Measurements from ENCODE around the gene EIF4E2. TPM values are rescaled to one million over a fixed set of nuclear protein-coding genes. Genes with fewer than 3 reads are reported as not detected.

The EIF4E2 gene
- total and polyA plus RNA-seq, 2 experiments from 2014 or later: 76.9 to 122 TPM

GRCh38 chr2:232502511-232502910 lies 48.0 kb upstream of the EIF4E2 start:
- Histone ChIP-seq H3K79me2 (no peaks in the 10 kb centered on the region), H3K4me3 (no peak overlapping the region), H3K9me3 (ENCODE audit: low read depth) (no peaks in the 10 kb centered on the region), H3K36me3 (replicated peaks; ENCODE audit: insufficient read depth, low read depth) (no peaks in the 10 kb centered on the region), H3K27me3 (peaks cover 55% of the 10 kb centered on the region), H3K27ac (no peak overlapping the region), H2AFZ (no peak overlapping the region), H3K4me1 (ENCODE audit: insufficient read depth) (peaks cover 18% of the 10 kb centered on the region), H3K4me2 (peak overlapping the region; percentile 97), H3K9me2 (replicated peaks; ENCODE audit: insufficient read depth) (no peaks in the 10 kb centered on the region), H4K20me1 (ENCODE audit: insufficient read depth, poor library complexity, severe bottlenecking) (no peaks in the 10 kb centered on the region)
- no peak for TF ChIP-seq CTCF (IDR thresholded peaks at IDR 0.05; ENCODE audit: poor library complexity)
- TF ChIP-seq EZH2phosphoT487 (IDR thresholded peaks at IDR 0.05; ENCODE audit: low read depth, severe bottlenecking, unreplicated experiment): no peak
- no peak for TF ChIP-seq EZH2 (IDR thresholded peaks at IDR 0.05; ENCODE audit: borderline replicate concordance)
- DNase-seq (ENCODE audit: low spot score): no peak
- WGBS (ENCODE audit: low lambda C conversion rate, missing lambda C conversion rate): 21% methylated on average over 20 of the region's 21 CpGs

GRCh38 chr2:232502911-232503808 lies 47.3 kb upstream of the EIF4E2 start:
- peak overlapping the region; percentile 60 for H2AFZ ChIP-seq
- no peaks in the 10 kb centered on the region for H4K20me1 ChIP-seq (ENCODE audit: insufficient read depth, poor library complexity, severe bottlenecking)
- no peaks in the 10 kb centered on the region for H3K79me2 ChIP-seq
- H3K27ac ChIP-seq: no peak overlapping the region
- no peaks in the 10 kb centered on the region for H3K36me3 ChIP-seq (replicated peaks; ENCODE audit: insufficient read depth, low read depth)
- peaks cover 18% of the 10 kb centered on the region for H3K4me1 ChIP-seq (ENCODE audit: insufficient read depth)
- no peaks in the 10 kb centered on the region for H3K9me3 ChIP-seq (ENCODE audit: low read depth)
- no peaks in the 10 kb centered on the region for H3K9me2 ChIP-seq (replicated peaks; ENCODE audit: insufficient read depth)
- no peak for TF ChIP-seq EZH2phosphoT487 (IDR thresholded peaks at IDR 0.05; ENCODE audit: low read depth, severe bottlenecking, unreplicated experiment)
- TF ChIP-seq EZH2 (IDR thresholded peaks at IDR 0.05; ENCODE audit: borderline replicate concordance): peak; percentile 31
- 2% methylated on average over 15 of the region's 75 CpGs for WGBS (ENCODE audit: low lambda C conversion rate, missing lambda C conversion rate)
- H3K27me3 ChIP-seq: peaks cover 55% of the 10 kb centered on the region
- H3K4me2 ChIP-seq: peak overlapping the region; percentile 97
- H3K4me3 ChIP-seq: peak overlapping the region; percentile 42
- peak; percentile 79 for DNase-seq (ENCODE audit: low spot score)

GRCh38 chr2:232503809-232504323 lies 46.6 kb upstream of the EIF4E2 start:
- Histone ChIP-seq H3K4me1 (ENCODE audit: insufficient read depth) (peaks cover 18% of the 10 kb centered on the region), H3K4me3 (no peak overlapping the region), H3K4me2 (peak overlapping the region; percentile 97), H2AFZ (peak overlapping the region; percentile 60), H3K9me3 (ENCODE audit: low read depth) (no peaks in the 10 kb centered on the region), H4K20me1 (ENCODE audit: insufficient read depth, poor library complexity, severe bottlenecking) (no peaks in the 10 kb centered on the region), H3K27me3 (peaks cover 55% of the 10 kb centered on the region), H3K36me3 (replicated peaks; ENCODE audit: insufficient read depth, low read depth) (no peaks in the 10 kb centered on the region), H3K79me2 (no peaks in the 10 kb centered on the region), H3K9me2 (replicated peaks; ENCODE audit: insufficient read depth) (no peaks in the 10 kb centered on the region), H3K27ac (no peak overlapping the region)
- no peak for TF ChIP-seq EZH2phosphoT487 (IDR thresholded peaks at IDR 0.05; ENCODE audit: low read depth, severe bottlenecking, unreplicated experiment)
- peak; percentile 27 for TF ChIP-seq EZH2 (IDR thresholded peaks at IDR 0.05; ENCODE audit: borderline replicate concordance)
- no peak for DNase-seq (ENCODE audit: low spot score)
- WGBS (ENCODE audit: low lambda C conversion rate, missing lambda C conversion rate): 38% methylated on average over 12 of the region's 16 CpGs

- Histone ChIP-seq H3K4me2 (no peak overlapping the region), H3K4me1 (ENCODE audit: insufficient read depth) (peaks cover 18% of the 10 kb centered on the region), H3K27ac (no peak overlapping the region), H2AFZ (no peak overlapping the region), H3K79me2 (no peaks in the 10 kb centered on the region), H3K9me3 (ENCODE audit: low read depth) (no peaks in the 10 kb centered on the region), H3K9me2 (replicated peaks; ENCODE audit: insufficient read depth) (no peaks in the 10 kb centered on the region), H4K20me1 (ENCODE audit: insufficient read depth, poor library complexity, severe bottlenecking) (no peaks in the 10 kb centered on the region), H3K4me3 (no peak overlapping the region), H3K27me3 (peaks cover 54% of the 10 kb centered on the region), H3K36me3 (replicated peaks; ENCODE audit: insufficient read depth, low read depth) (no peaks in the 10 kb centered on the region)
- WGBS (ENCODE audit: low lambda C conversion rate, missing lambda C conversion rate): 84% methylated on average over 2 of the region's 2 CpGs
- no peak for DNase-seq (ENCODE audit: low spot score)
- TF ChIP-seq EZH2phosphoT487 (IDR thresholded peaks at IDR 0.05; ENCODE audit: low read depth, severe bottlenecking, unreplicated experiment): no peak
- TF ChIP-seq EZH2 (IDR thresholded peaks at IDR 0.05; ENCODE audit: borderline replicate concordance): no peak
- TF ChIP-seq CTCF (IDR thresholded peaks at IDR 0.05; ENCODE audit: poor library complexity): no peak
Measured at GRCh38 chr2:232504438-232504837, 46.1 kb upstream of the EIF4E2 start.

All from hepatocyte (in vitro differentiated cells).